ENCODE data around the gene TMEM39A. TPM values are rescaled to one million over a fixed set of nuclear protein-coding genes. Genes with fewer than 3 reads are reported as not detected.

Gene TMEM39A
- total and polyA plus RNA-seq, 2 of the 4 experiments (the other 2 are of a cell fraction) = 29.6 to 117 TPM

GRCh38 chr3:119401503-119402440, 61.6 kb downstream of the TMEM39A start:
- H3K4me3 ChIP-seq (ENCODE audit: insufficient read depth, low read depth, low read length) = no peak overlapping the region
- no peak overlapping the region for H3K23ac ChIP-seq (ENCODE audit: low read depth, low read length)
- POLR2A ChIA-PET (ENCODE audit: unreplicated experiment) = no interaction called here
- no peak overlapping the region for H2AFZ ChIP-seq (replicated peaks; ENCODE audit: low read length, poor library complexity)
- DNase-seq = no peak
- H2BK120ac ChIP-seq (ENCODE audit: low read depth, low read length) = no peak overlapping the region
- H3K14ac ChIP-seq (replicated peaks; ENCODE audit: low read depth, low read length) = no peak overlapping the region
- no peaks in the 10 kb centered on the region for H3K27me3 ChIP-seq (ENCODE audit: control insufficient read depth, insufficient read depth, low read length)
- in situ Hi-C loops (cut with MboI; ENCODE audit: low sequenced_read_pairs) (no loop called here), dilution Hi-C loops (cut with HindIII; ENCODE audit: low sequenced_read_pairs, unreplicated experiment) (no loop called here), intact Hi-C loops (cut with micrococcal nuclease) (no loop called here)
- H4K8ac ChIP-seq (ENCODE audit: low read depth in 2 of 2, low read length in 2 of 2) = no peak overlapping the region
- H3K9me3 ChIP-seq (ENCODE audit: control insufficient read depth, insufficient read depth, low read length) = no peaks in the 10 kb centered on the region
- no peak for ATAC-seq (ENCODE audit: low read depth)
- H3K56ac ChIP-seq (ENCODE audit: extremely low read depth, insufficient read depth, low read length) = no peak overlapping the region
- H3K4ac ChIP-seq (ENCODE audit: low read depth, low read length) = no peak overlapping the region
- H3K9me1 ChIP-seq (ENCODE audit: insufficient read depth, low read length) = peaks cover 7% of the 10 kb centered on the region; the same call in 1 of the 2 replicates
- BruUV-seq (replicated peaks) = no TSS peak
- TF ChIP-seq FOS (IDR thresholded peaks at IDR 0.05; ENCODE audit: low read depth, low read length) = no peak
- no peak for TF ChIP-seq MAZ (IDR thresholded peaks at IDR 0.05; ENCODE audit: borderline replicate concordance, low read depth, low read length)
- TF ChIP-seq RFX5 (IDR thresholded peaks at IDR 0.05; ENCODE audit: low read depth, low read length) = no peak
- TF ChIP-seq RAD21 (IDR thresholded peaks at IDR 0.05; ENCODE audit: low read length) = no peak
- no peak for TF ChIP-seq SMC3 (IDR thresholded peaks at IDR 0.05; ENCODE audit: low read depth, low read length)
- TF ChIP-seq MXI1 (IDR thresholded peaks at IDR 0.05; ENCODE audit: borderline replicate concordance, low read depth, low read length) = no peak
- no peak for TF ChIP-seq MAFK (IDR thresholded peaks at IDR 0.05; ENCODE audit: low read depth, low read length)
- TF ChIP-seq BHLHE40 (IDR thresholded peaks at IDR 0.05; ENCODE audit: low read depth, low read length) = no peak
- no peak for TF ChIP-seq RCOR1 (IDR thresholded peaks at IDR 0.05; ENCODE audit: insufficient replicate concordance, low read length)
- no peak overlapping the region for H3K4me2 ChIP-seq (ENCODE audit: low read depth, low read length)
- peaks cover 17% of the 10 kb centered on the region for H3K36me3 ChIP-seq (ENCODE audit: control insufficient read depth, insufficient read depth, low read length)
- no peak overlapping the region for H4K91ac ChIP-seq (ENCODE audit: insufficient read depth, low read depth, low read length)
- H4K20me1 ChIP-seq (ENCODE audit: insufficient read depth, low read length) = no peaks in the 10 kb centered on the region
- no peak overlapping the region for H4K5ac ChIP-seq (ENCODE audit: low read depth, low read length)
- no peak overlapping the region for H2BK5ac ChIP-seq (ENCODE audit: low read depth, low read length, poor library complexity, severe bottlenecking)
- no peak overlapping the region for H2BK20ac ChIP-seq (ENCODE audit: low read depth, low read length)
- peaks cover 2 to 8% of the 10 kb centered on the region in 2 experiments; a peak in 1 of 4 replicates for H3K79me1 ChIP-seq (ENCODE audit: low read depth in 1 of 2, low read length in 2 of 2)
- CTCF ChIA-PET = no interaction called here
- H2AK9ac ChIP-seq (replicated peaks; ENCODE audit: low read depth, low read length, poor library complexity) = no peak overlapping the region
- H3K9ac ChIP-seq (ENCODE audit: low read depth, low read length) = no peak overlapping the region
- H3K18ac ChIP-seq (ENCODE audit: low read depth, low read length) = no peak overlapping the region
- H3K4me1 ChIP-seq (ENCODE audit: control insufficient read depth, insufficient read depth, low read length) = no peaks in the 10 kb centered on the region
- H2BK15ac ChIP-seq (ENCODE audit: low read depth, low read length) = no peak overlapping the region
- no peak overlapping the region for H3K27ac ChIP-seq (ENCODE audit: insufficient read depth, low read length)
- no peak overlapping the region for H2AK5ac ChIP-seq (ENCODE audit: low read depth, low read length)
- WGBS, 2 experiments (ENCODE audit: extremely low coverage in 2 of 2, insufficient read length in 1 of 2) = 86% methylated on average over 17 of the region's 36 CpGs; no CpG with 5 or more reads in 1 of the 2 experiments

Measured in IMR-90 (cell line).